Stimulated activated CD8-positive, alpha-beta memory T cell treated with anti-CD3 and anti-CD28 coated beads, Interleukin-4, amount 100 ng/mL, for 1 hour (primary cell): ENCODE data around the gene HMGCR.

Experiments used
- DNase-seq, 2 donors: peaks; one replicate each; pipeline ENCODE4 v3.0.0-alpha.2; 2020; ENCODE audit warnings: low read depth in 2 of 2, low spot score in 1 of 2

HMGCR gene

DNA sequence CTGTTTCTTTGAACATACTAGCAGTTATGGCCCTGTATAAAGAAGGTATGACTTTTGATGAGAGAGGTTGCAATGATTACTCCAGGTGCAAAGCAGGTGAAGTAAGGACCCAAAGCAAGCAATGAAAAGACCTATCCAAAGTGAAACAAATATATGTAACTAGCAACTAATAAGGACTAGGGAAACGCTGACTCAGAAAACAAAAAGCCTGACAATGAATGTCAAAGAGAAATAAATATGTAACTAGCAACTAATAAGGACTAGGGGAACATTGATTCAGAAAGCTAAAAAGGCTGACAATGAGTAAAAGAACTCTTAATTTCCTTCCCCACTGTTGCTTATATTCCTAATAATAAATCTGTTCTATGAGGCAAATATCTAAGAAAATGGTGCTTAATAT, 43.1 kb downstream of the HMGCR start:
- no peak for DNase-seq

DNA sequence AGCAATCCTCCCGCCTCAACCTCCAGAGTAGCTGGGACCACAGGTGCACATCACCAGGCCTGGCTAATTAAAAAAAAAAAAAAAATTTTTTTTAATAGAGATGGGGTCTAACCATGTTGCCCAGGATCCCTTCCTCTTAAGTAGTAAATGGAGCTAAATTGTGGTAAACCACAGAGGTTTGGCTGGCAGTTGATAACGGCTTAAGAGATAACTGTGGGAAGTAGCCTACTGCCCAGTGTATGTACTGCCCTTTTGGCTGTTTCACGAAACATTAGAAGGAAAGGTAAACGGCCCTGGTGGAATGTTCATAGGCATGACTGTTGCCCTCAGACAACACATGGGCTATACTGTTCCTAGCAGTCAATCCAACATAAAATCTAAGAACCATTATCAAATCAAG, 44.4 kb downstream of the HMGCR start:
- no peak for DNase-seq

DNA sequence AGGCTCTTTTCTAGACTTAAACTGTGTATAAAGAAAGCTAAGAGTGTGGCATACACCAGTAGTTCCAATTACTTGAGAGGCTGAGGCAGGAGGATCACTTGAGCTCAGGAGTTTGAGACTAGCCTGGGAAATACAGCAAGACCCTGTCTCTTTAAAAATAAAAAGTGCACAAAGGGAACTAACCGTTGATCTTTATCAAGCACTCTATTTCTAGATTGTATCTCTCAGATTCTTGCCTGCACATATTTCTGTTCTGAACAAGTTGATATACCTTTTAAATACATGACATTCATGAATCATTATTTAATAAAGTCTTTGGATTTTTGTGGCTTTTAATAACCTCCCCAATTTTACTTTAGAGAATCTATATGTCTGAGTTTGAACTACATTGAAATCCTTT, 47.2 kb downstream of the HMGCR start:
- DNase-seq, result no peak

DNA sequence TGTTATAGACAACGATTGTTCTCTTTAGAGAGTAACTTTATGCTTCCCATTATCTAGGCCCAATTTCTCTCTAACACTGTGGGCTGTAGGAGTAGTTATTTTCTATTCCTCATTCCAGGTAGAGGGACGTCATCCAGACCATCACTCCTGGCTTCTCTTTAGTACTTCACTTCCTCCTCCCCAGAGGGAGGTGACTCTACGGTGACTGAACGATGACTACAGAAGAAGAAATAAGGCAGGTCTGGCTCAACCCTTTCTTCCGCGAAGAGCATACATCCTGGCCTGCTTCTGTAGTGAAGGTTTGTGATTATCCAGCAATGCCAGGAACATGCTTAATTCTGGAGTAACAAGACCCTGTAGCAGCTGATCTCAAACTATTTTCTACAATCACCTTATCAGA, 50.8 kb downstream of the HMGCR start:
- DNase-seq, result no peak

DNA sequence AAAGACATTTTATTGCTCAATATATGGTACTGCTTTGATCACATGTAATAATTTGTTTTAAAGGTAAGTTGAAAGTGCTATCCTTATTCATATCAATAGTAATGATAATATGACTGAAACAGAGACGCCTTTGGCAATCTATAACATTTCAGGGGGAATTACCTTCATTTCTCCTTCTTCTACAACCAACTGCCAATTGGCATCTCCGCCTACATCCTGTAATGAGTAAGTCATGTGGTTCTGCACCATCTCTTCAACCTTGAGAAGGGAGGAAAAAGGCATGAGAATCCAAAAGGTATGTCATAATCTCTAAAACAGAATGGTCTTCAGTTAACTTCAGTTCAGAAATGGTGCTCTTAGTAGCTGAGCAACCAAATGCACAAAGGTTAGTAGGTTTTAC, 52.4 kb downstream of the HMGCR start:
- no peak for DNase-seq

DNA sequence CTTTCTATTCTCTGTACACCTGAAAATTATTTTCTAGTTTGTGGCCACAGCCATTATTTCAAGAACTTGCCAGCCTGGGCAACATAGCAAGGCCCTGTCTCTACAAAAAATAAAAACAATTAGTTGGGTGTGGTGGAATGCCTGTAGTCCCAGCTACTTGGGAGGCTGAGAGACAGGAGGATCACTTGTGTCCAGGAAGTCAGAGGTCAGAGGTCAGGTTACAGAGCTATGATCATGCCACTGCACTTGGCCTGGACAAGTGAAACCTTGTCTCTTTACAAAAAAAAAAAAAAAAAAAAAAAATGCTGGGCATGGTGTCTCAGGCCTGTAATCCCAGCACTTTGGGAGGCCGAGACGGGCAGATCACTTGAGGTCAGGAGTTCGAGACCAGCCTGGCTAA, 58.3 kb downstream of the HMGCR start:
- DNase-seq, result no peak

DNA sequence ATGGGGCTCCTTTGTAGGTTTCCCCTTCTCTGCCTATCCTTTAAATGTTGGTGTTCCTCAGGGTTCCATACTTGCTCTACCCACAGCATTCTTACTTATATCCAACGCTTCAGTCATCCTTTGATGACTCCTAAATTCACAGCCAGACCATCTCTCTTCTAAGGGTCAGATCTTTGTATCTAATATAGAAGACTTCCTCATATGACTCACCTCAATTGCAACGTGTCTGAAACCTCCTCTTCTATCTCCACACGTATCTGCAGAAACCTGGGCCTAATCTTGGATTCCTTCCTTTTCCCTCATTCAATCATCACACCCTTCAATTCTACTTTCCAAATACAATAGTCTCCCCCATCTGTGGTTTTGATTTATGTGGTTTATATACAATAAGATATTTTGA, 68.3 kb downstream of the HMGCR start:
- DNase-seq, result no peak
